ENCODE measurements around the gene SOCS3. TPM values are rescaled to one million over a fixed set of nuclear protein-coding genes. Genes with fewer than 3 reads are reported as not detected.
A peak's percentile ranks its signal among the peaks of the same experiment; 100 is the strongest.

Gene SOCS3
- total RNA-seq, 1 experiment from 2014 or later = 28.9 TPM

DNA sequence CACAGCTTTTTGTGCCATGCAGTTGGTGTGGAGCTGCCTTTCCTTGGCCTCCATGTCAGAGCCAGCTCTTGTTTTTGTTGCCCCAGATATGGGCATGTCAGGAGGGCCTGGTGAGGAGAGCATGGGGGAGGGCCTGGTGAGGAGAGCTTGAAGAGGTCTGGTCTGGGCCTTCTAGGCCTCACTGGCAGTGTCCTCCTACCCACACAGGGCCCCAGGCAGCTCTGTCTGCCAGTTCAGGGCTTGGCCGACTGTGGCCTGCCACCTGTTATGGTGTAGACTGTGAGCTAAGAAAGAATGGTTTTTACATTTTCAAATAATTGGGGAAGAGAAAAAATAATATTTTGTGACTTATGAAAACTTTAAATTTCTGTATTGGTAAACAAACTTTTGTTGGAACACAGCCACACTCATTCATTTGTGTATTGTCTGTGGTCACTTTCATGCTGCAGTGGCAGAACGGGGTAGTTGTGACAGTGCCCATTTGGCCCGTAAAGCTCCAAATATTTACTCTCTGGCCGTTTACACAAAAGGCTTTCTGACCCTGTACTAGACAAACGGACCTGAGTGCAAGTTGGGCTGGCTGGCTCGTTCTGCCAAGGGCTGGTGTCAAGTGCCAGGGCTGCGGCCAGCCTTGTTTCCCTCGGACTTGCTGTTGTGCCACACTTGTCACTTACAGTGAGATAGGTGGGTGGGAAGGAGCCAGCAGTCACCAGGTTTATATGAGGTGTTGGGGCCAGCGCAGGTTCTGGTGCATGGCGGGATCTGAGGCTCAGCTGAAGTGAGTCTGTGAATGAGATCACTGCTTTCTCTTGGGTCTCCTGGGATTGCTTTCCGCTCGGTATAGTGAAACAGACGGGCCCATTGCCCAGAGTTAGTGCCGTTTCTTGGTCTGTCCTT, 36.8 kb upstream of the SOCS3 start:
- peaks cover 51% of the 10 kb centered on the region for H3K4me1 ChIP-seq
- H3K27ac ChIP-seq = no peak overlapping the region
- H3K27me3 ChIP-seq = no peaks in the 10 kb centered on the region
- no peak overlapping the region for H3K4me3 ChIP-seq
- peaks cover 85% of the 10 kb centered on the region for H3K36me3 ChIP-seq
- no peak for DNase-seq
- no peaks in the 10 kb centered on the region for H3K9me3 ChIP-seq (replicated peaks)

DNA sequence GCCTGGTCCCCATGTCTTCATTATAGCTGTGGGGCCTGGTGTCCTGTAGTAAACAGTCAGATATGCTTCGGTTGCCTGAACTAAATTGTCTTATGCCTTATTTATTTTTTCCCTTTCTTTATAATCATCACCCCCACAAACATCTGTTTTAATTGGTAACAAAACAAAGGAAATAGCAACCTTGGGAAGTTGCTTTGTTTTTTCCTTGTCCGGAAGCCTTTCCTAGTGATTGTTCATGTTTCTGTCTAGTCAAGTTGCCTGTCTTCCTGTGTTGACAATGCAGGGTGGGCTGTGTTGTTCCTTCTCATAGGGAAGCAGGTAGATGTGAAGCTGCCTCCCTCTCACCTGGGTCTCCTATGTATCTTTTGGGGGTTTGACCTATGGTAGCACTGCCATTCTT, 35.3 kb upstream of the SOCS3 start:
- Histone ChIP-seq H3K36me3 (peaks cover 80% of the 10 kb centered on the region), H3K4me3 (no peak overlapping the region), H3K9me3 (replicated peaks) (no peaks in the 10 kb centered on the region), H3K27ac (no peak overlapping the region), H3K27me3 (no peaks in the 10 kb centered on the region), H3K4me1 (peaks cover 50% of the 10 kb centered on the region)
- DNase-seq = no peak

DNA sequence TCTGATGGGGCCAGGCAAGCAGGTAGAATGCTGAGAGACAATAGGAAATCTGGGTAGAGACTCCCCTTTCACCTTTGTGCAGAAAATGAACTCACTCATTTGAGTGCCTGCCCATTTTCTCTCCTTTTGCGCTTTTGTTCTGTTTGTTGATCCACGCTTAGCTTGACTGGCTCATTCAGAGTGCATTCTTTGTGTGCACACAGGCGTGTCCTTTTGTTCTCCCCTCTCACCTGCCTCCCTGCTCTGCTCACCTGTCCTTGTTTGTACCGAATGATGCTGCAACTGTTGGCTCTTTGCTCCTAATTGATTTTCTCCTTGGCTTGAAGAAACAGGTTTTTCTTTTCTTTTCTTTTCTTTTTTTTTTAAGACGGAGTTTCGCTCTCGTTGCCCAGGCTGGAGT, 34.3 kb upstream of the SOCS3 start:
- Histone ChIP-seq H3K36me3 (peaks cover 71% of the 10 kb centered on the region), H3K4me1 (peaks cover 56% of the 10 kb centered on the region), H3K9me3 (replicated peaks) (no peaks in the 10 kb centered on the region), H3K4me3 (no peak overlapping the region), H3K27ac (no peak overlapping the region), H3K27me3 (no peaks in the 10 kb centered on the region)
- no peak for DNase-seq

DNA sequence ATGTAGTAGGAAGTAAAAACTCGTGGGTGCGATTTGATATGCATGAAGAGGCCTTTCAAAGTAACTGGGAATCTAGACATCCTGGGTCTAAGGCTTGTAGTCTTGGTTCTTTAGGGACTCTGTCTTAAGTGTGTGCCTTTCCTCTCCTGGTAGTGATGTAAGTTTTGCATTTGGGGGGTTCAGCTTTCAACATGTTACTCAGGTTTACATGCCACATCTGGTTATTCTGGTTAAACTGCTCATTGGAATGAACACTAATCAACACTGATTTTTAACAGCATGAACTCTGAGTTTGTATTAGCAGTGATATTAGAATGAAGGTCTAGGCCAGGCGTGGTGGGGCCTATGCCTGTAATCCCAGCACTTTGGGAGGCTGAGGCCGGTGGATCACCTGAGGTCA, 33.7 kb upstream of the SOCS3 start:
- no peak for DNase-seq
- Histone ChIP-seq H3K27me3 (no peaks in the 10 kb centered on the region), H3K27ac (no peak overlapping the region), H3K36me3 (peaks cover 64% of the 10 kb centered on the region), H3K4me1 (peaks cover 59% of the 10 kb centered on the region), H3K9me3 (replicated peaks) (no peaks in the 10 kb centered on the region), H3K4me3 (no peak overlapping the region)

DNA sequence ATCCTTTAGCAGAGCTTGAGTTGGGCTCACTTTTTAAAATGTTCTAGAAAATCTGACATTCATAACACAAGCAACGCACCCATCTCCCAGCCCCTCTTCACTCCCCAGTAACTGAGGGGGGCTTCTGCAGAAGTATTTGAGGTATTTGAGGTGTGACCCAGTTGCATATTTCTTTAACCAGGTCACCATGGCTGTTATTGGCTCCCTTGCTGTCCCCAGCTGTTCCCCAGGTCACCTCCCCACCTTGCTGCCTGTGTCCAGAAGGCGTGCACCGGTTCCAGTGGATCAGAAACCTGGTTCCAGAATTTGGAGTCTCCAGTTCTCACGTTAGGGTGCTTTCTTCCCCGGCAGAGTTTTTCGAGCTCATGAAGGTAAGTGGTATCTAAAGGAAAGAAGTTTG, 32.4 kb upstream of the SOCS3 start:
- Histone ChIP-seq H3K9me3 (replicated peaks) (no peaks in the 10 kb centered on the region), H3K36me3 (peaks cover 53% of the 10 kb centered on the region), H3K4me1 (peaks cover 54% of the 10 kb centered on the region), H3K27me3 (no peaks in the 10 kb centered on the region), H3K4me3 (no peak overlapping the region), H3K27ac (peak overlapping the region; percentile 68)
- no peak for DNase-seq

DNA sequence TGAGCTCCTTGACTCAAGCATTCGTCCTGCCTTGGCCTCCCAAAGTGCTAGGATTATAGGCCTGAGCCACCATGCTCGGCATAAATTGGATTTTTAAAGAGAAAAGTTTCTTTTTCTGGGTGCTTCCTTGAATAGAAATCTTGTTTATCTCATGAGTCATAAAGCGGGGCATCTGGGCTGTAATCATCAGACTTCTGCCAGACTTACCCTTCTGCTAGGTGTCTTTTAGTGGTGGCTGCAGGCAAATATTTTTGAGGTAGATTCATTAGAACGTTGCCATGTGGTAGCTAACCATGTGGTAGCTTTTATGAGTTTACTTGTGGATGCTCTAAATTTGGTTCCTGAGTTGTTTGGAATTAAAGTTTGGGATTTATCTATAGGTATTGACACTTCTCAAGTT, 32.0 kb upstream of the SOCS3 start:
- H3K36me3 ChIP-seq = peaks cover 49% of the 10 kb centered on the region
- H3K4me3 ChIP-seq = no peak overlapping the region
- H3K9me3 ChIP-seq (replicated peaks) = no peaks in the 10 kb centered on the region
- peaks cover 49% of the 10 kb centered on the region for H3K4me1 ChIP-seq
- no peak for DNase-seq
- H3K27me3 ChIP-seq = no peaks in the 10 kb centered on the region
- H3K27ac ChIP-seq = peak overlapping the region; percentile 68

DNA sequence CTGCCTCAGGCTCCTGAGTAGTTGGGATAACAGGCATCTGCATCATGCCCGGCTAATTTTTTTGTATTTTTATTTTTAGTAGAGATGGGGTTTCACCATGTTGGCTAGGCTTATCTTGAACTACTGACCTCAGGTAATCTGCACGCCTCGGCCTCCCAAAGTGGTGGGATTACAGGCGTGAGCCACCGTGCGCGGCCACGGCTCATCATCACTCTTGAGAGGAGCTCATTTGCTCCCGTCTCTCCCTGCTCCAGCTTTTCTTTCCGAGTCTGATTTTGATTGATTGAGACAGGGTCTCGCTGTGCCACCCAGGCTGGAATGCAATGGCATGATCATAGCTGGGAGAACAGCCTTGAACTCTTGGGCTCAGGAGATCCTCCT, 31.2 kb upstream of the SOCS3 start:
- H3K9me3 ChIP-seq (replicated peaks) = no peaks in the 10 kb centered on the region
- DNase-seq = no peak
- H3K36me3 ChIP-seq = peaks cover 41% of the 10 kb centered on the region
- peaks cover 49% of the 10 kb centered on the region for H3K4me1 ChIP-seq
- H3K4me3 ChIP-seq = no peak overlapping the region
- H3K27me3 ChIP-seq = no peaks in the 10 kb centered on the region
- peak overlapping the region; percentile 68 for H3K27ac ChIP-seq

DNA sequence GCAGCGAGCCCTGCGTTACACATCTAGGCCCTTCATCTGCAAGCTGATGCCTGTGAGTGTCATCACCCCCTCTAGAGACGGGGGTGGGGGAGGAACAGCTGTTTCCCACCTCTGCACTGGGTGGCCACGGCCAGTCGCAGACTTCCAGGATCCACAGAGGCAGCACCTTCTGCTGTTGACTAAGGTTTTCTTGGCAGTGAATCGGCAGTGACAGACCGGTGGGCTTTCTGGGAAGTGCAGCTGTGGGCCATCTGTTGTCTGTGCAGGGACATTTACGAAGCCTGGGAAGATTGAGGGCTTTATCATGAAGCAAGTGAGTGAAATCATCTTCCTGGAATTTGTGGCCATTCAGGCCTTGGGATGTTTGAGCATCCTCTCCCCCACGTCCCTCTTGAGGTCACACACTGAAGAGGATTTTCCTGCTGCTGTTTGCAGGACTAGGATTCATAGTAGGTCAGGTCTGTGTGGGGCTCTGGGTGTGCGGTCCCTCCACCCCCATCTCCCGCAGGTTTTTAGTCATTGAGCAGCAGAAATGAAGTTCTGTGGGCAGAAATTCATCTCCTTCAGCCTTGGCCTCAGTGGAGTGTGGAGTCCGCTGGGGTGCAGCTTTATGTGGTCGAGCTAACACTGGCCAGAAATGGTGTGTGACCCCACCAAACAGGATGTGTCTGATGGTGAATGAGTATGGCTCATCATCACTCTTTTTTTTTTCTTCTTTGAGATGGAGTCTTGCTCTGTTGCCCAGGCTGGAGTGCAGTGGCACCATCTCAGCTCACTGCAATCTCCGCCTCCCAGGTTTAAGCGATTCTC, 30.6 kb upstream of the SOCS3 start:
- peak; percentile 99 to 100 for DNase-seq
- Histone ChIP-seq H3K36me3 (peaks cover 36% of the 10 kb centered on the region), H3K9me3 (replicated peaks) (no peaks in the 10 kb centered on the region), H3K27ac (peak overlapping the region; percentile 68), H3K27me3 (no peaks in the 10 kb centered on the region), H3K4me3 (no peak overlapping the region), H3K4me1 (peaks cover 52% of the 10 kb centered on the region)

DNA sequence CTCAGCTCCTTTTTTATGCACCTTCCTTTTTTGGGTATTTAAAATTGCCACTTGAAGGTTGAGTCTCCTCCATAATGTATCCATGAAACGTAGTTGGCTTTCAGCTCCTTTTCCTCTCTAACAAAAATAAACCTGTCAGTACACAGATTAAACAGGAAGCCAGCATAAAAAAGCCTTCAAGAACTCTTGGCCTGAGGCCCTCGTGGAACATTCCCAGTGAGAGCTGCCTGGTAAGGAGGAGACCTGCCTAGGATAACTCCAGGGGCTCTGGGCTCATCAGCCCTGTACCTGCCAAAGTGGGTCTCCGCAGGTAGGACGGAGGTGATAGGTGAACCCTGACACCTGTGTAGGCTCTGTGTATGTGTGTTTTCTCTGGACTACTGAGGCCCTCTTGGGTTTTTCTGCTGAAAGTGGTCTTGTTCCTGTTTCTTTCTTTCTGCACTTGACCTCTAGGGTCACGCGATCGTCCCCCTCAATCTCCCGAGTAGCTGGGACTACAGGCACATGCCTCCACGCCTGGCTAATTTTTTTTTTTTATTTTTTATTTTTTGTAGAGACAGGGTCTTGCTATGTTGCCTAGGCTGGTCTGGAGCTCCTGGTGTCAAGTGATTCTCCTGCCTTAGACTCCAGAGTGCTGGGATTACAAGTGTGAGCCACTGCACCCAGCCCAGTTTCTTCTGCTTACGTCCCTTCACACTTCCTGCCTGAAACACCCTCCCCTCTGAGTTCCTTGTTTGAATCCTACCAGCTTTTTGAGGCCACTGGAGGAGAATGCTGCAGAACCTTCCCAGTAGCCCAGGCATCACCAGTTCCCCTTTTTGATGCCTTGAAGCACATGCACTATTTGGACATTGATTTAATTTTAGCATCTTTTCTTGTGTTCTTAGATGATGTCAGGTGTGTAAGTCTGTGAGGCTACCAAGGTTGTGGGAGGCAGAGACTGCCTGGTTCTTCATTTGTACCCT, 28.4 kb upstream of the SOCS3 start:
- Histone ChIP-seq H3K9me3 (replicated peaks) (no peaks in the 10 kb centered on the region), H3K4me1 (peaks cover 73% of the 10 kb centered on the region), H3K27me3 (no peaks in the 10 kb centered on the region), H3K4me3 (no peak overlapping the region), H3K36me3 (peaks cover 23% of the 10 kb centered on the region), H3K27ac (no peak overlapping the region)
- no peak for DNase-seq

DNA sequence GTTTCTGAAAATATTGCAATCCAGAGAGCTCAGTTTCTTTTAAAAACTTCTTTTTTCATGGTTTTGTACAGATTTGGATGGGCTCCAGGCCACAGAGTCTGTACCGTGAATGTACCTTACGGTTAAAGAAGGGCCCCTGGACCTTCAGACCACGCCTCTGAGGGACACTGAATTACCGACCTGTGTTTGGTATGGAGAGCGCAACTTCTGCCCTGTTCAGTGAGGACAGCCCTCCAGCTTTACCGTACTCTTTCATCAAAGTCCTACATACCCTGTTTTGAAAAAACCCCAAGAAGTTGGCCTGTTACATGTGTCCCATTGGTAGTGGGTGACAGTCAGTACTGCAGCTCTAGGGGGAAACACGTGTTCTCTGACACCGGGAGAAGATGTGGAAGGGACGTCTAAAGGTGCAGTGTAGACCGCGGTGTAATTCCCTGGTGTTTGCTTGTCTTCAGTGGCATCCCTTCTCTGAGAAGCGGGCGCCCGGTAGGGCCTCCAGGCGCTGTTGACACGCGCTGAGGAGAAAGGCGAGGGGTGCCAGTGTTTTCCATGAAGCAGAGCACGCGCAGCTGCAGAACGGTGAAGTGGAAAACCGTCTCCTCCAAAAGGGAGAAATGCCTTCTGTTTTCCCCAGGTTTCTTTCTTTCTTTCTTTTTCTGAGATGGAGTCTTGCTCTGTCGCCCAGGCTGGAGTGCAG, 24.8 kb upstream of the SOCS3 start:
- Histone ChIP-seq H3K4me1 (peaks cover 62% of the 10 kb centered on the region), H3K4me3 (no peak overlapping the region), H3K27ac (peak overlapping the region; percentile 25; the same call in 1 of the 2 replicates), H3K9me3 (replicated peaks) (no peaks in the 10 kb centered on the region), H3K27me3 (no peaks in the 10 kb centered on the region), H3K36me3 (peaks cover 6% of the 10 kb centered on the region)
- no peak for DNase-seq

DNA sequence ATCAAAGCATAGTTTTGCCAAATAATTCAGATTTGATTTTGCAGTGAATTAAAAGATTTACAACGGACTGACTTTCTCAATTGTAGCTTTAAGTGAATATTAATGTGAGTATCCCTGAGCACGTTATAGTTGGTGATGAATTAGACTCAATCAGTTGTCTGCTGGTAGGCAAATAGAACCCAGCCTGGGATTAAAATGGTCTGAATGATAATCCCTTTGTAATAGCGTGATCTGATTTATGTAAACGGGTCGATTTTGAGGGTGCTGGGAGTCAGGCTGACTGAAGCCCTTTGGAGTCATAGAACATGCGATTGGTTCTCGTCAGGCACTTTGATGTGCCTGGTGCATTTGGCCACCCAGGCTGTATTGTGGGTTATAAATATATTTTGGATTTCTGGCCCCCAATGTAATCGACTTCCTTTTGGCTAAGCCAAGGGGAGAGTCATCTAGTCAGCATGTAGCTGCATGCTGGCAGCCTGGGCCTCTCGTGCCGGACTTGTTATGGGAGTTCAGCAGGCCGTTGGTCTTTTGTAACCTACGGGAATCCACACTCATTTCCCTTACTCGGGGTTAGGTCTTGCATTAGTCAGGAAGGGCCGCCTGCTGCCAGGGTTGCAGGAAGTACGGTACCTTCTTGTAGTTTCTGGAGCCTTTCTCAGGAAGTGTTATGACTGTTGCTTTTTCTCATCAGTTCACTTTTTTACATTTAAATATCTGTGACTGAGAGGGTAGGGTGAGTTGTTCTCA, 24.0 kb upstream of the SOCS3 start:
- Histone ChIP-seq H3K4me1 (peaks cover 61% of the 10 kb centered on the region), H3K36me3 (peaks cover 6% of the 10 kb centered on the region), H3K27ac (peak overlapping the region; percentile 25), H3K27me3 (no peaks in the 10 kb centered on the region), H3K4me3 (no peak overlapping the region), H3K9me3 (replicated peaks) (no peaks in the 10 kb centered on the region)
- DNase-seq = peak; percentile 69 to 76

DNA sequence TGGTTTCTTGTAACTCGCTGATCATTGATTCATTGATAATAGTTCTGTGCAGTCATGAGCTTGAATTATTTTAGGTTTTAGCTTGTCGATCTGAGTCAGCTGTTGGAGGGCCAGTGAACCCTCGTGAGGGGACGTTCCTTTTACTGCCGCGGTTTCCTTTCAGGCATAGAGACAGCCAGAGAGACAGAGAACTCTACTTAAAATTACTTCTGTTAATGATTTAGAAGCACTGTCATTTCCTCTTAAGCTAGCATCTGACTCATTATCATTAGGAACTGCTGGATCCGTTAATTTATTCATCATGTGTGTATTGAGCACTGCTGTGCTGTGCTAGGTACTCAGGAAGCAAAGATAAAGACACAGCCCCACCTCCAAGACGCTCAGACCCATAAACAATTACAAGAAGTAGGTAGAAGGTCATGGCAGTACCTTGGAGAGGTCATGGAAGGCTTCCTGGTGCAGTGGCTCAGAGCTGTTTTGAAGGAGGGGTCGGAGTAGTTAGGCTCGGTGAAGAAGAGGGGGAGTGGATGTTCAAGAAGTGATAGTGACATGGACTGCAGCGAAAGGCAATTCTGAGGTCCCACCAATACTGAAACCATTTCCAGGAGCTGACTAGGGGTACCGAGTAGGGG, 21.8 kb upstream of the SOCS3 start:
- H3K4me1 ChIP-seq = peaks cover 60% of the 10 kb centered on the region
- H3K4me3 ChIP-seq = no peak overlapping the region
- H3K27ac ChIP-seq = no peak overlapping the region
- no peaks in the 10 kb centered on the region for H3K9me3 ChIP-seq (replicated peaks)
- H3K36me3 ChIP-seq = peaks cover 6% of the 10 kb centered on the region
- DNase-seq = no peak
- no peaks in the 10 kb centered on the region for H3K27me3 ChIP-seq

DNA sequence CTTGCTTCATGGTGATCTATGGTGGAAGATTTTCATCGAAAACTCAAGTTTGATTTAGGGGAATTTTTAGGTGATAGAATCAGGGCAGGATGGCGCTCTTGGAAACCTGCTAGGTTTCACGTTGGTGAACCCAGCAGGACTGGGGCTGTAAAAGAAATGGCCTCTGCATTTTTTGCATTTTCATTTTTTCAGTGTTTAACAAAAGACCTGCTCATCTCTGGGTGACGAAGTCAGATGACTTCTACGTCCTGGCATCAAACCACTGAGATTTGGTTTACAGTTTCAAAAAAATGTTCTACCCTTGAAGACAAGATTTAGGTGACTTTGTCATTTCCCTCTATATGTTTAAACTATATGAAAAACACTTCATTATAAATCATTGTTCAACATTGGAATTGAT, 20.5 kb upstream of the SOCS3 start:
- Histone ChIP-seq H3K4me3 (no peak overlapping the region), H3K36me3 (peaks cover 6% of the 10 kb centered on the region), H3K27ac (no peak overlapping the region), H3K27me3 (no peaks in the 10 kb centered on the region), H3K9me3 (replicated peaks) (no peaks in the 10 kb centered on the region), H3K4me1 (peaks cover 56% of the 10 kb centered on the region)
- DNase-seq = no peak
